NCI-H1417 (cell line): ENCODE measurements around the gene GUCY2D.
"Not testable (repeated sequence)": the region's sequence is repeated elsewhere in the genome, so short reads cannot be mapped to it uniquely, and the experiment has no call there.

Source experiments
- DNase-seq, 3 experiments: peaks; one replicate each; lab custom pipeline; 2025; lab: John Stamatoyannopoulos, UW

The GUCY2D gene

GRCh38 chr17:8001976-8002720, at the start of gene GUCY2D:
GUCY2D (plus strand) TSS chr17:8002615; CDS start chr17:8003048, 433 bp downstream.
- no peak for DNase-seq

GRCh38 chr17:7953266-7953665, 49.1 kb upstream of the GUCY2D start:
- DNase-seq = not testable (repeated sequence)

- no peak for DNase-seq
Measured at GRCh38 chr17:7955414-7956227, 46.8 kb upstream of the GUCY2D start.

GRCh38 chr17:7956228-7956965, 46.0 kb upstream of the GUCY2D start:
- no peak for DNase-seq

- DNase-seq = no peak
Measured at GRCh38 chr17:7959503-7960253, 42.7 kb upstream of the GUCY2D start.

DNA sequence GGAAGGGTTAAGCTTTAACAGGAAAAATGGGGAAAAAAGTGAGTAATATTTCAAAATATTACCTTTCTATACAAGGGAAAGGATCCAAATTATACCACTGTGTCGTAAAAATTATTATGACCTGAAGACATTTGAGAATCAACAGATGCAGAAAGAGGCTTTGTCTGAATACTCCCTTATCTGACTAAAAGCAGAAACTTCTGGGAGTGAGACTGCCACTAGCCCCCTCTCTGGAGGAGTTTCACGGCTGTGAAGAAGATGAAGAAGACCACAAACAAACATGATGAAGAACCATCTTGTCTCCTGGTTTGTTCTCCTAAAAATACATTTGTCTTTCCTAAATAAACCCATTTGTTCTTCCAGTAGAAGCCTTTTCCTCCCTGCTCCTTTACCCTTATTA, 41.0 kb upstream of the GUCY2D start:
- DNase-seq = no peak

GRCh38 chr17:7967751-7968150, 34.7 kb upstream of the GUCY2D start:
- DNase-seq = no peak

- DNase-seq = no peak
Measured at GRCh38 chr17:7969433-7969832, 33.0 kb upstream of the GUCY2D start.

GRCh38 chr17:7971651-7972050, 30.8 kb upstream of the GUCY2D start:
- no peak for DNase-seq

GRCh38 chr17:7972131-7972785, 30.2 kb upstream of the GUCY2D start:
- DNase-seq = no peak

- DNase-seq = no peak
Measured at GRCh38 chr17:7974638-7975131, 27.7 kb upstream of the GUCY2D start.

DNA sequence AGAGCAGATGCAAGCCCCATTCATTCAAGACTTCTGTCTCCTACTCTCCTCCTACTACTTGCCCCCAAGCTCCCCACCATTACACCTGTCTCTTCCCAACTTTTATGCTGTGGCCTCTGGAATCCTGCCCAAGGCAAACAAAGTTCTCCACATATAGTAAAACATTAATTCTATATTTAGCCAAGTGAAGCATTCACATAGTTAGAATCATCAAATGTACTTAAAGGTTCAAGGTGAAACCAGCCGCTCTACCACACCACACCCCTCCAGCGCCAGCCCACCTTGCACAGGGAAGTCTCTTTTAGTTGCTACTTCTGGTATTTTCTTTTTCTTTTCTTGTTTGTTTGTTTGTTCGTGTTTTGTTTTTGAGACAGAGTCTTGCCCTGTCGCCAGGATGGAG, 25.4 kb upstream of the GUCY2D start:
- no peak for DNase-seq

GRCh38 chr17:7977805-7978204, 24.6 kb upstream of the GUCY2D start:
- peak in 2 of 3 experiments; percentile 18 to 68 for DNase-seq

GRCh38 chr17:7982173-7982572, 20.2 kb upstream of the GUCY2D start:
- DNase-seq = no peak

DNA sequence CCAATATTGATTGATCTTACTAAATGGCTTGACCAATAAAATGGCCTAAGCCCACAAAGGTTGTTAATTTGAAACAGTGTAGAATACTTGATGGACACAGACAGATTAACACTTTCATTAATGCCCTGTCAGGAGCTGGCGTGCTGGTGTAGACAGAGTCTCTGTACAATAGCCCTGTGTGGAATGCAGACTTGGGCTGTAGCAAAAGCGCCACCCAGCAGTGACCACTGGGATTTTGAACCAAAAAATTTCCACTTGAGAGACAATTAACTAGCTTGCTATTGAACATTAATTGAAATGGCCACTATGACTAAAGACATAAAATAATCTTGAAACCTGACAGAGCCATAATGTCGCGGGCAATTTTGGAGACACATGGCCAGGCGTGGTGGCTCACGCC, 19.7 kb upstream of the GUCY2D start:
- peak in 1 of 3 experiments; percentile 4 for DNase-seq

- DNase-seq = no peak
Measured at GRCh38 chr17:7984904-7985303, 17.5 kb upstream of the GUCY2D start.

GRCh38 chr17:7987112-7987893, 15.1 kb upstream of the GUCY2D start:
- DNase-seq = no peak

- peak; percentile 51 to 86 (median 86) for DNase-seq
Measured at GRCh38 chr17:7988750-7989178, 13.7 kb upstream of the GUCY2D start.

- peak; percentile 67 to 84 (median 71) for DNase-seq
Measured at GRCh38 chr17:7989781-7990655, 12.4 kb upstream of the GUCY2D start.
